GM19395 (cell line): ENCODE data around the gene LAD1.

Experiments
- ATAC-seq: cut with Tn5 transposase; IDR thresholded peaks from one replicate; pipeline ENCODE4 v1.9.1; 2021; ENCODE audit warnings: mild to moderate bottlenecking, moderate library complexity; ENCODE audit not compliant: unreplicated experiment

The LAD1 gene

DNA sequence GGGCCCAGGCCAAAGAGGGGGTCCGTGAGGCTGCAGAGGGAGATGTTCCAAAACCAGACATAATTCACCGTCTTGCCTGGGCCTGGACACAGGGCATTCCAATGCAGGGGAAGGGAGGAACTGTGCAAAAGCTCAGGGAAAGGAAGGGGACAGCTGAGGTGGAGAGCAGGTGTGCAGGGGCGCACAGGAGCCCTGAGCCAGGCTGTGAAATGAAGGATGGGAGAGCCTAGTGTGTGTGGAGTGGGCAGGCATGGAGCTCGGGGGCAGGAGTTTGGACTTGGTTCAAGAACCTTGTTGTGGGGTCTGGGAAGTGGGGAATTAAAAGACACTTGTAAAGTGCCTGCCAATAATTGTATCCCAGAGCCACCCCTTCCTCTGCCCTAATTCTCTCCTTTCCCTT, 20.1 kb upstream of the LAD1 start:
- no peak for ATAC-seq

DNA sequence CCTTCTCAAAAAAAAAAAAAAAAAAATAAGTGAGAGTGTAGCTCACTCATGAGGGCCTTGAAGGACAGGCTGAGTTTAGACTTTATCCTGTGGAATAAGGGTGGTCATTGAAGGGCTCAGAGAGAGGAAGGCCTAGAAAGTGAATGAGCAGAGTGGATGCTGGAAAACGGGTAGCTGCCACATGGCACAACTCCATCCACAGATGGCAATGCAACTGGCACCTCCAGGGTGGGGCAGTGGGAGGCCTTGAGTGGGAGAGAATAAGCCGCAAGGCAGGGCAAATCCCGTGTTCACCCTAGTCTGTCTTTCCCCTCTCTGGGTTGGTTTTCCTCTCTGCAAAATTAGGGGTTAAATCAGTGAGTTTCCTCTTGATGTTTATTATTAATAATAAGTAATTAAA, 19.3 kb upstream of the LAD1 start:
- no peak for ATAC-seq

DNA sequence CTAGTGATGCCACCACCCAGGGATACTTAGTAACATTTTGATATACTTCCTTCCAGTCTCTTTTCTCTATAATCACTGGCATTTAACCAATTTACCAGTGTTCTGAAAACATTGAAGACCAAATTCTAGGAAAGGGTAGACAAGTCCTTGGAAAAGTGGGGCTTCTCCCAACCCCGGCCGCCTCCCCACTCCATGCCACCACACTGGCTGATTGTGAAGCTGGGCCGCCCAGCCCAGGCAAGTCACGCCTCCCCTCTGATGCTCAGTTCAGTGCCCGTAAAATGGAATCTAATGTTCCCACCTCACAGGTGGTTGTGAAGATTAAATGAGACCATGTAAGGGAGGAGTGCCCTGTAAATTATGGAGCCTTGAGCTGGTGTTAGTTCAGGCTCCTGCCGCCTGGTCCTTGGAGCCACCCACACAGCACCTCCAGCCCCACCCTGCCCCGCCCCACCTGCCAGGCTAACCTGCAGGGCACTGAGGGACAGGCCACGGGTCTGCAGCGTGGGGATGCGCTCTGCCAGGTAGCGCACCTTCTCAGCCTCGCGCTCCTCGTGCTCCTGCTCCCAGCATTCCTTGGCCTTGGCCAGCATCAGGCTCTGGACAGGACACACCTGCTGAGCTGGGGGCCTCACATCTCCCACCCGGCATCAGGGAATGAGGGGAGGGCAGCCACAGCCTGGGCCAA, 15.1 kb upstream of the LAD1 start:
- no peak for ATAC-seq

DNA sequence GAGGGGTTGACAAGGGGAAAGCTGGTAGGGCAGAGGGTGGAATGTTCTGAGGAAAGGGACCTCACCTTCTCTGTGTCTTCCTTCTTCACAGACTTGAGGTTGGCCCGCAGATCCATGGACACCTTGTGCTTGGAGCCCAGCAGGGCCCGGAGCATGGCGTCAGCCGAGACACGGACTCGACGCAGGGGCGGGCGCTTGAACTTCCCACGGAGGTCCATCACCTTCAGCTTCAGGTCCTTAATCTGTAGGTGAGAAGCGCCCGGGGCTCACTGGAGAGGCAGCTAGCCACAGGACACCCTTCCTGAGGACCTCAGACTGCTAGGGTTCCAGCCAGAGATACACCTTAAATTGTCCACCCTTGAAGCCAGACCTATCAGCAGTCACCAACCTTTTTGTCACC, 12.2 kb upstream of the LAD1 start:
- ATAC-seq: no peak

DNA sequence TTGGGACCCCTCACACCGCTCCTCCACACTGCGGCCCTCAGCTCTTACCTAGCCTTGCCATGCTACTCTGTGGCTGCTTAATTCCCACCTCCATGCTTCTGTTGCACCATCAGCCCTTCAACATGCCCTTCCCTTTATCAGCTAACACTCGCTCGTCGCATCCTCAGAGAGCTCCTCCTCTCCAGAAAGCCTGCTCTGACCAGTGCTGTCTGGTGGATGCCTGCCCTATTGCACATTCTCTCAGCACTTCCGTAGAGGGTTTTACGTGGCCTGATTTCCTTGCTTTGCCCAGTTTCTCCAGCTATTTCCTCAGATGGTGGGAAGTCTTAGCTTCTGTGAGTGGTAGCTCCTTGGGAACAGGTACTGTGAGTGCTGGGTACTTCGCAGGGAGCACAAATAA, 10.3 kb upstream of the LAD1 start:
- no peak for ATAC-seq

DNA sequence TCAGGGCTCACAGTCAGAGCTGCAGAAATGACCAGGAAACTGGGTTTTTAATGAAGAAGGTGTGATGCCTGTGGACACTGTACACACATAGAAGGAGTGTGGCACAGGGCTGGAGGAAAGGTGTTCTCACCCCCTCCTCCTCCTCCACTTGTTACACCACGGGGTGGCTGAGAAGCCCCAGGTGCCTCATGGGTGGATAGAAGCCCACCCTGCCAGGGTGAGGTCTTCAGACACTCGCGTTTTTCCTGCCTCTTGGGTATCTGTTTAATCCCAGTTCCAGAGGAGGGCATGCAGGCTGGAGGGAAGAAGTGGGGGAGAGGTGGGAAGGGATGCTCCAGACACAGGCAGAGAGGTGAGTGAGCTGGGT, 9.7 kb upstream of the LAD1 start:
- no peak for ATAC-seq

DNA sequence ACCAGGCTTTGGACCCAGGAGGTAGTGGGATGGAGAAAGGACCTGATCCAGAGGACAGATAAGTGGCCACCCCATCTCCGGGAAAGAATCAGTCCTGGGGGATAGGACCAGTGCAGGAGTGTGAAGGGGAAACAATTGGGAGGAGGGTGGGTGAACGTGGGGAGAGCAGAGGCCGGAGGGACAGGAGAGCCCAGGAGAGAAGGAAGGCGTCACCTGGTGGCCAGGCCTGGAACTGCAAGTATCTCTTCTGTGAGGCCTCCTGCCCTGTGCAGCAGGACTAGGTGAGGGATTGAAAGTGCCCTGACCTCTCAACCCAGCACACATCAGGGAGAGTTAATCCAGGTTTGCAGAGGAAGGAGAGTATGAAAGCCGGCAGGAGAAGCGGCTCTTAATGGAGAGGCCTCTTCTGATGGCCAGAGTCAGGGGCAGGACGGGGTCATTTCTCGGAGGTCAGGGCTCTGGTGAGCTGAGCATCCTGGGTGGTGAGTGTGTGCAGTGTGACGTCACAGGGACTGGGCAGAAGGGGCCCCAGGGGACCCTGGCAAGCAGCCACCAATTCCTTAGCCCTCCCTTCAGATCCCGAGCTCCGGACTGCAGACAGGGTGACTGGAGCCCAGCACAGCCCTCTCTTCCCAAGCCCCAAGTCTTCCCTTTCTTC, 9.2 kb upstream of the LAD1 start:
- ATAC-seq: peak; percentile 46

DNA sequence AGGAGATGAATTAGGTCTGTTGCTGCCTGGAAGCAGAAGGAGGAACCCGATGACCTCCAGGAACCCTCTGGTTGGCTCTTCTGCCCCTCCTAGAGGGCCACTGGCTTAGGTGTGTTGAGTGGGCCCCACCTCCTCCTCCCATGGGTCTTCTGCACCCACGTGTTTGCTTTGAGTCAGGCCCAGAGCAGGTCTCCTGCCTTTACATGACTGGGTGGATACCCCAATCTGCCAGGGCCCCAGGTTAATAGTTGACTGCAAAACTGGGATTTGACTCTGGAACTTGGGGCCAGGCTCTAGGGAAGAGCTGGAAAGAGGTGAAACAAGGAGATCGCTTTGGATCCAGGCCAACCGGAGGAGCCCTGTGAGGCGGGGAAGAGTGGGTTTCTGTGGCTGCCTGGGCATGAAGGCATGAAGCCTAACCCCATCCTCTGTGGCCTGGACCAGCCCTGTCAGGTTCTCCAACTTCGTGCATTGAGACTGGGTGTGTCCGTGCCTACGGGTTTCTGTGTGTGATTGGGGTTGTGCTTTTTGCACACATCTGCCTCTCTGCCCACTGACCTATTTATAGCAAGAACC, 7.8 kb upstream of the LAD1 start:
- no peak for ATAC-seq

DNA sequence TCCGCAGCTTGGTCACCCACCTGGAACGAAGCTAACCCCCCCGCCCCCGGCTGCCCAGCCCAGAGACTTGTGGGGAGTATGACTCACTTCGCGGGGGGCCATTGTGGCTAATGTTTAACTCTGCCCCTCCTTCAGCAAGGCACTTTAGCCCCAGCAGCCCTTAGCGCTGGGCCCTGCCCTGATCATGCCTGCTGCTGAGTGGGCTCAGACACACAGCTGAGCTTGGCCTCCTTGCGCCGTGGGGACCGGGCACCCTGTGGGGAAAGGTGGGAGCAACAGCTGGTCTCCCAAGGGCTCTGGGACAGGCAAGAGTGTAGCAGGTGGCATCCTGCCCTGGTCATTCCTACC, 6.3 kb upstream of the LAD1 start:
- ATAC-seq: peak; percentile 65

DNA sequence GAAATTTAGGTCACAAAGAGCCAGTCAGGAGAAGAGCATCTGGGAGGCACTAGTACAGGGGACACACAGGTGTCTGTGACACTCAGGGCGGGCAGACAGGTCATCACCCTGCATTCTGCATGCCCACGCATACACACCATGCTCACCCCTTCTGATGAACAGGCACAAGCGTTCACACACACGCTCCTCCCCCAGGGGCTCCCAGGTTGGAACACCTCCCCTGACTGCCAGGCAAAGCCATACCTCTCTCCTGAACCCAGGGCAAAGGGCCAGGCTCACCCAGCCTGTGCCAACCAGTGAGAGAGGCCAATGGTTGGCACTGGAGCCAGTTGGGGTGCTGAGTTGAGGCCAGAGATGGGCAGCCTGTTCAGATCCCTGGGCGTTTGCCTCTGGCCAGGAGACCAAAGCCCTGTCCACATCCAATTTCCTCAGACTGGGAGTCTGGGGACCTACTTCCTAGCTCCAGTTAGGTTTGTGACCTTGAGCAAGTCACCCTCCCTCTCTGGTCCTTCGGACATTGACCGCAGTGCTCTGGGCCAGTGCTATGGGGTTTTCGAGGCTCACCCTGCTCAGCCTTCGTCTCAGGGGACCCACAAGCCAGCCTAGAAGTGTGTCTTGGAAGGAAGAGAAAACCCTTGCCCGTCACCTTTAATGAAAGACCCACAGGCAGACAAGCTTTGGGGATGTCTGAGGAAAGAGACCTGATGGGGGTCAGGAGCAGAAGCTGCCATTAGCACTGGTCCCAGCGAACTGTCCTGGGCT, 5.8 kb upstream of the LAD1 start:
- ATAC-seq: peak; percentile 6

DNA sequence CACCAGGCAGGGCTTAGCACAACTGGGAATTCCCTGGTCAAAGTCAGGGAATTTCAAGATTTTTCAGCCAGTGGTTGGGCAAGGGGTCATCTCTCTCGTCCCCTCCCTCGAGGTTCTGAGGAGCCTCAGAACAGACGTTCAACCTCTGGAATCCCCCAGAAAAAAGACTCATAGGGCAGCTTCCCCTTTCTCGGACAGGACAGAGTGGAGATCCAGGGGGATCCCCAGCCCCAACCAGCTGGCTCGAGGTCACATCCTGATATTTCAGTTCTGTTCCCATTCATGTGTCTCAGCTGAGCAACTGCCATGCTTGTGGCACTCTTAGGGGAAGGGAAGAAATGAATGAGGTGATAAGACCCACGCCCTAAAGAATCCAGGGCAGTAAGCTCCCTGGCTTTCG, 4.9 kb upstream of the LAD1 start:
- ATAC-seq: no peak

DNA sequence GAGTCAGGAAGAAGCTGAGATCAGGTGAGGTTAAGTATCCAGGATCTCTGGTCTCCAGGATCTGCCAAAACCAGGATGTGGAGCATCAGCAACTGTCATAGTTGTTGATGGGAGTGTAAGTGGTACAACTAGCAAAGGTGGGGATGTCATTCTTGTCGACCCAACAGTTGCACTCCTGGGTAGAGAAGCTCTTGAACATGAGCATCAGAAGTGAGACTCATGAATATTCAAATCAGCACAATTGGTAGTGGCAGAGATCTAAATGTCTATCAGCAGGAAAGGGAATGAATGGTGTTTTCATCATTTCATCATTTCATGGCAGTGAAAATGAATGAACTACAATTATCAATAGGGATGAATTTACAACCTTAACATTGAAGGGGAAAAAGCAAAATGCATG, 4.2 kb upstream of the LAD1 start:
- no peak for ATAC-seq

DNA sequence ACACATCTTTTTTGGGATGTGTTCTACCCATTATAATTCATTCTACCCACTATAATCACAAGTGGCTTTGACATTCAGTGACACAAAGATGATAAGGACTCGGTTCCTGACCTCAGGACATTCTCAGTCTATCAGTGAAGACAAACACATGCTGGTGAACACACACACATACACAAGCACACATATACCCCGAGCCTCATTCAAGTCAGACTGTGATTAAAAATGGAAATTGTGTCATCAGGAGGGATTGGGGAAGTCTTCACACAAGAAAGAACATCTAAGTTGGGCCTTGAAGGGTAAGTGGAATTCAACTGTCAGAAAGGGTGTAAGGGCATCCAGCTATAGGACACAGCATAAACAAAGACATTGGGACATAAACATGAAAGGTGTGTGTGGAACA, 2.6 kb upstream of the LAD1 start:
- no peak for ATAC-seq

DNA sequence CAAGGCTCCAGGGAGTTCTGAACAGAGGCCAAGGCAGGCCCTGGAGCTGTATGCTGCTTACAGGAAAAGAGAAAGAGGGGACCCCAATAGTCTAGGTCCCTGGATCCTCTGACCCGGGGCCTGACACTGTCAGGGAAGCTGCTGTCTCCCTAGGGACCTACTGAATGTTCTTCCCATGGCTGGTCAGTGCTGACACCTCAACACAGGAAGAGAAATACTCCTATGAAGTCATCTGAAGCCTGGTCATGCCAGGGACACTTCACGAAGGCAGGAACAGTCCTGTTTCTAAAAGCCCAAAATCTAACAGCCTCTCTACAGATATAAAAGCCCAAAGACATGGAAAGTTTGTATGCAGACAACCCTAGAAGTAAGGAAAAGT, 1.7 kb upstream of the LAD1 start:
- no peak for ATAC-seq

DNA sequence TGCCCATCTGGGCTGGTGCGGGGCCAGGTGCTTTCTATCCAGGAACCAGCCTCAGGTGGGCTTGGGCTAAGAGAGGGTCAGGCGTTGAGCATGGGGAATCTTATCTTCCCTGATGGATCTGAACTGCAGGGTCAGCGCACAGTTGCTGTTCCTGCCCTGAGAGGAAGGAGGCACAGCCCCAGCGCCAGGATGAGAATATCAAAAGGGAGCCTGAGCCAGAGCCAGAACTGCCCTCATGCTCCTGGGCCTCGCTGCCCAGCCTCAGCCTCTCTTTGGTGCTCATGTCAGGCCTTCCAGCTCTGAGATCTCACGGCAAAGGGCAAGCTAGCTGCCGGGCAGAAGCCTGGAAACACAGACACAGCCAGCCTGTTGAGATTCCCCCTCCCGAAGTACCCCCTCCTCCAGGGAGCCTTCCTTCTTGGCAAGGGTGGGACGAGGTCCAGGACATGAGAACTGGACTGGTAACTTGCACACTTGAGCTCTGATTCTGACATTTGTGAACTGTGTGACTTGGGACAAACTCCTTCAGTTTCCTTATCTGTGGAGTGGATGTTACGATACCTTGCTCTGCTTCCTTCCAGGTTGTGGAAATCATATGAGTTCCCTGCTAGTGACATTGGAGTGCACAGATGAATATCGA, 1.2 kb upstream of the LAD1 start:
- no peak for ATAC-seq

DNA sequence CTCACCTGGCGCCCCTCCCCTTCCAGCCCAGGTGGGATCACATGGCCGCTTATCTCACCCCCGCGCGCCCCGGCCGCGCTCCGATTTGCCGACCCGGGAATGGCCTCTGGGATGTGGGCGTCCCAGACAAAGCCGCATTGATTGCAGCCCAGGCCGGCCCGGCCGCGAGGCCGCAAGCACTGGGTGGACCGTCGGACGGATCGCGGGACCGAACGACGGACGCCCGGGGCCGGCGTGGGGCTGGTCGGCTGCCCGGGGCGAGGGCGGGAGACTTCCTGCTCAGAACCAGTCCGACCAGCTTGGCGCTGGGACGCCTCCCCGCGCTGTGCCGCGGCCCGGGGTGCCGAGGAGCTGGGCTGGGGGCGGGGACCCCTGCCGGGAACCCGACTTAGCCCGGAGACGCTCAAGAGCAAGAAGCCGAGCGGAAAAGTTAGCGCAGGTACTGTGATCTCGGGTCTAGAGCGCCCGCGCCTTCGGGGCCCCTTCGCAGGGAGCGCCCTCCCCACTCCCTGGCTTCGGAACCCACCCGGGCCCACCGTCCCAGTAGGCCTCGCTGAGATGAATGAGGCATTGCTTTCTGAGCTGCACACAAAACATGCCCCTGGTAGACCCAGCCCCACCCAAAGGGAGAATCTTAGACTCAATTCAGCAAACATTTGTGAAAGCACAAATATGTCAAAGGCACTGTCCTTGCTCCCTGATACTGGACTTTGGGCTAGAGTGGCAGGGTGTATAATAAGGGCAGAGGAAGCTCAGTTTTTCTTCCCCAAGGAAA, 415 bp upstream of the LAD1 start:
- no peak for ATAC-seq

DNA sequence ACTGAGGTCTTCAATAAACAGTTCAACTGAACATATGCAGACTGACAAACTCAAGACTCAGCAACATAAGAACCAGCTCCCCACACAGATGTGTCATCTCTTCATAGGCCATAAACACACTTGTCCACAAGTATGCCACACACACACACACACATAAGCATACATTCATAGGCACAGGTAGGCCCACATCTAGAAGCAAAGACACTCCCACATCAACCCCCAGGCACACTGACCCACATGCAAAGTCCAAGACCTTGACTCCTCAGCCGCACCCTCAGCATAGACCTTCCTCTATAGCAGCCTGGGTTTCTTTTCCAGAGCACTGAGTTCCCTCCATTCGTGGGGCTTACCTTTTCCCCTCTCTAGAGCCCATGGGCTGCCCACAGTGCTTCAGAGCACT, 1.4 kb downstream of the LAD1 start:
- no peak for ATAC-seq

DNA sequence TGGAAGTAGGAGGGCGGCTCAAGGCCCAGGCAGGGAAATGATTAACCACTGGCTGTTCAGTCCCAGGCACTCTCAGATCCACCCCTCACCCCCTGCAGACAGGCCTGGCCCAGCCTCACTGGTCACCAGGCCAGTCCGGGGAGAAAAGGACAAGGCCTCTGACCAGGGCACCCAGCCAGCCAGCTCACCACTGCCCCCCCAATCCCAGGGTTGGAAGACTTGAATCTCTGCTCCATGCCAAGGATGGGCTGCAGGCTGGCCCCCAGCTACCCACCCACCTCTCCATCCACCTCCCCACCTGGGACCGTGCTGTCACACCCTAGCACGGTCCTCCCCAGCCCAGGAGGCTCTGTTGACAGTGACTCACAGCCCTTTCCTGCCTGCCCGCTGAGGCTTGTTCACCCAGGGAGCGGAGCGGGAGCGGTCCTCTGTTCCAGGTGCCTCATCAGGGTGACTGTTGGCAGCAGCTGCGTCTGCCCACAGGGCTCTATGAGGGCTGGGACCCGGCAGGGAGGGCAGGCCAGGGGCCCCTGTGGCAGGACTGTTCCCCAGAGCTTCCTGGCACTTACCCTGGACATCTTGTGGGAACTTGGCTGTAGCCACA, 2.2 kb downstream of the LAD1 start:
- ATAC-seq: no peak

DNA sequence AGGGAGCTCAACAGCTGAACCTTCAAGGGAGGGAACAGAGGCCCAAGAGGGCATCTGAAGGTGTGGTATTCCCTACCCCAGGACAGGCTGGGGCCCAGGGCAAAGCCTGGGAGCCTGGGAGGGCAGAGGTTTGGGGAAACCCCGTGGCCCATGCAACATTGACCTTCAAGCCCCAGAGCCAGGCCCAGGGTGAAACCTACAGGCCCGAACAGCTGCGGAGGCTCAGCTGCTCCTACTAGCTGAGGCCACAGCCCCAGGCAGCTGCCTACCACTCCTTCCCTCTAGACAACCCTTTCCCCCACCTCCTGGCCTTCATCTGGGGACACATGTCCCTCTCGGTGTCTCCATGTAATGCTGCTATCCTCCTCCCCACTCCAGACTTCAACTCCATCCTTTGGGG, 3.2 kb downstream of the LAD1 start:
- no peak for ATAC-seq

DNA sequence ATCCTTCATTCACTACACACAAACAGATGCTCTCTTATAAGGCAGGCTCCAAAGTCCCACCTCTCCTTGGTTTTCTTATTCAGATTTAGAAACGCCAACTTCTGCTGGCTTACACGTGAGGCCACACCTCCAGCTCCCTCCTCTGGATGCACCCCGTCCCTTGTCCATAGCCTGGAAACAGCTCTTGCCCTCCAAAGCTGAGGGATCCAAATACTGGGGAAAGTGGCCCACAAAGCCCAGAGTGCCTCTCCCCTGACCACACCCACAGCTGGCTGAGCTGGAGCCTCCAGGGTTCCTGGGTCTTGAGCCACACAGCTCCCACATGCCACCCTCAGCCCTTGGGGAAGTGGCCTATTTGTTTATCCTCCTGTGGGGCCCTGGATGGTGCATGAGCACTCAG, 4.5 kb downstream of the LAD1 start:
- no peak for ATAC-seq

DNA sequence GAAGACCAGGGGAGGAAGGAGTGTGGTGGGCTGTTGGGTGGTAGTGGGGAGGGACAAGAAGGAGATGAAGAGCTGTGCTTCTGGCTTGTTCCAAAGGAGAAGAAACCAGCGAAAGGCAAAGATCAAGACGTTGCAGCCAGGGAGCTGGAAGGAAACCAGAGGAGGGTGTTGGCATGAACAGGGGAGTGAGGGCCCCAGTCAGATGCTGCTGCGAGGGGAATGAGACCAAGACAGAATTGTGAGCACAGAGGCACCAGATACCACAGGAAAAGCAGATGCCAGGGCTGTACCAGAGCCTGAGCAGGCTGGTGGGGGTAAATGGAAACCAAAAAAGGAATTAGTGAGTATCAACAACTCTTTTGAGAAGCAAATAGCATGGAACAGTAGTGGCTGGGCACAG, 6.0 kb downstream of the LAD1 start:
- ATAC-seq: no peak
